HG03571 (cell line): ENCODE results near the gene NOXA1.
"Not testable (repeated sequence)": the region's sequence is repeated elsewhere in the genome, so short reads cannot be mapped to it uniquely, and the experiment has no call there.

Experiments
- ATAC-seq: cut with Tn5 transposase; IDR thresholded peaks from one replicate; pipeline ENCODE4 v1.9.1; 2021; ENCODE audit not compliant: unreplicated experiment

NOXA1 gene

DNA sequence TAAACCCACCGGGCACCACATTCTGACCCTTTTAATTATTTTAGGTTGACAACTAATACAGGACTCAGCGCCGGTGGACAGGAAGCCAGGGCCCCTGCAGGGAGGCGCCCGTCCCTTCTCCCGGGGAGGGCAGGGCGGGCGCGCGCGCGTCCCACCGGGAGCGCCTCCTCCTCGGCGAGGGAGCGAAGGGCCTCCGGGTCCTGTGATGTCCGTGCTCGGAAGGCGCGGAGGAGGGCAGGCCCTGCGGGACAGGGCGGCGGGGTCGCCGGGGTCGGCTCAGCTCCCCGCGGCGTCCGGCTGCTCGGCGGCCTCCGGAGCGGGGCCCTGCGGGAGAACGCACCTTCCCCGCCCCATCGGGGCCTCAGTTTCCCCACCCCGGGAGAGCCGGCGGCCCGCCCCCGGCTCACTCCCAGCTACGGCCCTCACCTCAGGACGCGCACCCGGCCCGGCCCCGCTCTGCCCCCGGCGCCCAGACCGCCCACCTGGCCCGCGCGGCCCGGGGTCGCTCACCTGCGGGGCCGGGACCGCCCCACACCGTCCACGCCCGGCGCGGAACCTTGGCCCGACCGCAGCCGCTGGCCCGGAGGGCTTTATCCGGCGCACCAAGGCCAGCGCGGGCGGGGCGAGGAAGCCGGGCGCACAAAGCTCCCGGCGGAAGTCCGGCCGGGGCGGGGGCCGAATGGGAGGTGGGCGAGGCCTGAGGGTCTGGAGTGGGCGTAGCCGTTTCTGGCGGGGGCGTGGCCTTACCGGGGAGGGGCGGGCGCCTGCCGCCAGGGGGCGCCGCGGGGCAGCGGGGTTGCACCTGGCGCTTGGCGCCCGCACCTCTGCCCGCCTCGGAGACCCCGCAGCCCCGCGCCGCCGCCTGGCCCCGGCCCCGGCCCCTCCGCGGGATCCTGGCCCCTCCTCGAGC, at the start of gene NOXA1, which contains the start of gene EXD3:
NOXA1 (plus strand) TSS at position 790 of the 910 bp plus-strand sequence. CDS start 137 bp downstream, outside the sequence.
EXD3 (minus strand) TSS at position 559 of the 910 bp plus-strand sequence. CDS start 27,805 bp downstream, outside the sequence.
- peak; percentile 78 for ATAC-seq

DNA sequence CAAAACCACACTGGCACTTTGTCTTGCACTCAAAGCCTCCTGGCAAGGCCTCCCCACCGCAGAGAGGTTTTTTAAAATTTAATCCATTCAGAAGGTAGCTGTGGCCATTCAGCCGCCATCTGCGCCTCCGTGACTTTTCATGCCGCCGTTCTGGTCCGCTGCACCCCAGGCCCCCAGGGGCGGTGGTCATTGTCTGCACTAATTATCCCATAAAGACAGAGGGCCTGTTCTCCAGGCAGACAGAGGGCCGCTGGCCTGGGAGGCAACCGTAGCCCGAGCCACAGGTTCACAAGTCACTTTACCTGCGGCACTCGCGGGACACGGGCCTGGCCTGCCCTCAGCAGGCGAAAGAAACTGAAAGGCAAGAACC, 49.6 kb upstream of the NOXA1 start:
- no peak for ATAC-seq

DNA sequence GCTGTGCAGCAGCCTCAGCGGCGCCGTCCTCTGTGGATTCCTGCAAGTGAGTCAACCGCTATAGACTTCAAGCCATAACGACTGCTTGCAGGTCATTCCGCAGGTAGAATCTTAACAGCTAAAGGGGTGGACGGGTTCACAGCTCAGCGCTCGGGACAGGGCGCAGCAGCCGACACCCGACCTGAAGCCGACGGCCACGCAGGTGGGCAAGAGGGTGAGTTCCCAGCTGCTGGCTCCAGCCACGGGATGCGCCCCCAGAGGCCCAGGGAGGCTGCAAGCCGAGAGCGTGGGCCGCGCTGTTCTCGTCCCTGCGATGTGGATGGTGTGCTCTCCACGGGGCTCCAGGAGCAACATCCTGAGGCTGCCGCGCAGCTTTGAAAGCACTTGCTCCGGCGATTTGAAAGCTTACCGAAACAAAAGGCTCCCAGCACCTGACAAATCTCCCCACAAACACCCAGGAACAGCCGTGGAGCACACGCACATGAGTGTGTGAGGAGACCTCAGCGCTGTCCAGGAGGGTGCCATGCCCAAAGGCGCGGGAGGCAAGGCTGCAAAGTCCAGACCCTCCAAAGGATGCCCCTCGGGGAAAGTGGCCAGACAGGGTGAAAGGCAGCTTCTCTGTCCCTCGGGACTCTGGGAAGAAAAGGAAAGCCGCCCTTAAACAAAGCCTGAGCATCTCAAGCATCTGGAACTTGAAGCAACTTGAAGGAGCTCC, 48.9 kb upstream of the NOXA1 start:
- ATAC-seq = no peak

DNA sequence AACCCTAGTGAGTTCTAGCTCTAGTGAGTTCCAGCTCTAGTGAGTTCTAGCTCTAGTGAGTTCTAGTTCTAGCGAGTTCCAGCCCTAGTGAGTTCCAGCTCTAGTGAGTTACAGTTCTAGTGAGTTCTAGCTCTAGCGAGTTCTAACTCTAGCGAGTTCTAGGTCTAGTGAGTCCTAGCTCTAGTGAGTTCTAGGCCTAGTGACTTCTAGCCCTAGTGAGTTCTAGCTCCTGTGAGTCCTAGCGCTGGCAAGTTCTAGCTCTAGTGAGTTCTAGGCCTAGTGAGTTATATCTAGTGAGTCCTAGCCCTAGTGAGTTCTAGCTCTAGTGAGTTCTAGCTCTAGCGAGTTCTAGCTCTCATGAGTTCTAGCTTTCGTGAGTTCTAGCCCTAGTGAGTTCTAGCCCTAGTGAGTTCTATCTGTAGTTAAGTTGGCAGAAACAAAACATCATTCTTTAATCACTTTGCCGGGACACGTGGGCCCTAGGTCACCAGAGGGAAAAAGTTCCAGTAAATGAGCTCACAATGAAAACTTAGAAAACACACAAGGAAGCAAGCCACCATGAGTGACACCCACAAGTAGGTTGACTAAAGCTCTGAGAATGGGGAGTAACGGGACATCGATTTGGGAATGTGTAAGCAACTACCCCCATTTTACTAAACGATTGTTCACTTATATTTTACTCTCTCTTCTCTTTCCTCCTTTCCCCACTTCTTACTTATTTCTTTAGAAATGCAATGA, 47.7 kb upstream of the NOXA1 start:
- no peak for ATAC-seq

DNA sequence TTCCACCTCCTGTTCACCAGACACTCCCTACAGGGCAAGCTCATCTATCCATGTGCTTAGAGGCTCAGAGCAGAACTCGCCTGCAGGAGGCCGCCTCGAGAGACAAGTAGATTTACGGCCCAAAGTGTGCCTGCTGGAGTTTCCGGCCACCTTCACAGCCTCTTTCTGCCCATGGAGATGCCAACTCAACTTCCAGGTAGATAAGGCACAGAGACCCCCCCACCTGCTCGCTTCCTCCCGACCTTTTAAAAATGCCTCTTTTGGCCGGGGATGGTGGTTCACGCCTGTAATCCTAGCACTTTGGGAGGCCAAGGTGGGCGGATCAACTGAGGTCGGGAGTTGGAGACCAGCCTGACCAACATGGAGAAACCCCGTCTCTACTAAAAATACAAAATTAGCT, 46.8 kb upstream of the NOXA1 start:
- ATAC-seq = no peak

- not testable (repeated sequence) for ATAC-seq
Observed at GRCh38 chr9:137378688-137379410, 44.3 kb upstream of the NOXA1 start.

GRCh38 chr9:137379761-137380161, 43.4 kb upstream of the NOXA1 start:
- no peak for ATAC-seq

DNA sequence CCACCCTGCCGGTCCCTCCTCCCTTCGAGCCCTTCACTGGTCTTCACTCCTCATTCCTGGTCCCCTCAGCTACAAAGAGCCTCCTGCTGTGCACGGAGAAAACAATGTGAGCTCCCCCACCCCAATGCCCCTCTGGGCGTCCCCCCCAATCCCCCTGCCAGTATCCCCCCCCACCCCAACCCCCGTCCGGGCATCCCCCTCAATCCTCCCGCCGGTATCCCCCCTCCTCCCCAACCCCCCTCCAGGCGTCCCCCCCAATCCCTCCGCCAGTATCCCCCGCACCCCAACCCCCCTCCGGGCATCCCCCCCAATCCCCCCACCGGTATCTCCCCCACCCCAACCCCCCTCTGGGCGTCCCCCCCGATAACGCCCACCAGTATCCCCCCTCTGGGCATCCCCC, 43.0 kb upstream of the NOXA1 start:
- no peak for ATAC-seq

DNA sequence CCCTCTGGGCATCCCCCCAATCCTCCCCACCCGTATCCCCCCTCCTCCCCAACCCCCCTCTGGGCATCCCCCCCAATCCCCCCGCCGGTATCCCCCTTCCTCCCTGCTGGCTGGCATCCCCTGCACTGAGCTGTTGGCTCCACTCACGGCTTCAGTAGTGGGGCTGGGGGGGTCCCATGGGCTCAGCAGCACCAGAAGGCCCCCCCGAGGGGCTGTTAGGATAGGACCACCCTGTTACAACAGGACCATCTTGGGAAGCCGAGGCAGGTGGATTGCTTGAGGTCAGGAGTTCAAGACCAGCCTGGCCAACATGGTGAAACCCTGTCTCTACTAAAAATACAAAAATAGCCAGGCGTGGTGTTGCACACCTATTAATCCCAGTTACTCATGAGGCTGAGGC, 42.6 kb upstream of the NOXA1 start:
- no peak for ATAC-seq

GRCh38 chr9:137381501-137382443, 41.4 kb upstream of the NOXA1 start:
- no peak for ATAC-seq

DNA sequence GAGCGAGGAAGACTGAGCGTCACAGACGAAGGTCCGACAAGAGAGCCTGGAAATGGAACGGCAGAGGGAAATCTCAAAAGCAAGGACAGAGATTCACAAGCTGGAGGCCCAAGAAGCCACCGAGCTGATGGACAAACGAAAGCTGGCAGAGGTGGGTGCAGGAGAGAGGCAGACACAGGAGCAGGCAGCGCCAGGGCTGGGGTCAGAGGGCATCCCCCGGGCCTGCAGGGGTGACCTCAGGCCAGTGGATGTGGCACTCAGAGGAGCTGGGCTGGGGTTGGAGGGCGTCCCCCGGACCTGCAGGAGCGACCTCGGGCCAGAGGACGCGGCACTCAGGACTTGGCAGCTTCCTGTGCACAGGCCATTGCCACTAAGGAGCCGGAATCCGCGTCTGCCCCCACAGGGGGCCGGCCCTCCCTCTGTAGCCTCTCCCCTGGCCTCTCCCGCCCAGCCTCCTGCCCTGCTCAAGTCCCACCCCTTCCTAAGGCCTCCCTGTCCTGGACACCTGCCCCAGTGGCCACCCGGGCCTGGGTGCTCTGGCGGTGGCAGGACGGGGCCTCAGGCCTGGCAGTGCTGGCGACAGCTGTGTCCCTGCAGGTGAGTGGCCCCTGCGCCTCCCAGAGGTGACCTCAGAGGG, 40.6 kb upstream of the NOXA1 start:
- no peak for ATAC-seq

DNA sequence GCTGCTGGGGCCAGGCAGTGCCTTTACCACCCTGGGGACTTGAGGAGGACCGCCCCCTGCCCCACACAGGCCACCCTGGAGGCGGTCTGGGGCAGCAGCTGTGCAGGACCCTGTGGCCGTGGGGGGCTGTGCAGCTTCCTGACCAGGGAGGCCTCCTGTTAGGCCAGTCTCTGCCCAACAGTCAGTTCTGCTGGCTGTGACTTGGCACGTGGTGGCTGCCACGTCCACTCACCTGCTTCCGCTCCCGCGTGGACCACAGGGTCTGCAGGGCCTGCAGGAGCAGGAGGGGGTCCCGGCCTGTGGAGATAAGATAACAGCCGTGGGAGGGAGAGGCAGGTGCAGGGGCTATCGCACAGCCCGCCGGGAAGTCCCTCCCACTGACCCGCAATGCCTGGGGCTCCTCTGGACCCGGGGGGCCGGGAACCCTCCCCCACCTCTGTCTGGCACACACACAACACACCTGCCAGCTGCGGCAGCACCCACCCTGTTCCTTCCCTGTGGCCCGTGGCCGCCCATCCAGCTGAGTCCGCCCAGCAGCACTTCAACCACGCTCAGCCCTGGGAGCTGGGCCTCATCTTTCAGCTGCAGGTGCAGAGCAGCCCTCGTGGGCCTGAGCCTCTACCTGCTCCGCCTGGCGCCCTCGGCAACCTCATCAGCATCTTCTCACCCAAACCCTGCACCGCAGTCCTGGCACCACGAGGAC, 40.0 kb upstream of the NOXA1 start:
- no peak for ATAC-seq

GRCh38 chr9:137383784-137384756, 39.1 kb upstream of the NOXA1 start:
- ATAC-seq = no peak

DNA sequence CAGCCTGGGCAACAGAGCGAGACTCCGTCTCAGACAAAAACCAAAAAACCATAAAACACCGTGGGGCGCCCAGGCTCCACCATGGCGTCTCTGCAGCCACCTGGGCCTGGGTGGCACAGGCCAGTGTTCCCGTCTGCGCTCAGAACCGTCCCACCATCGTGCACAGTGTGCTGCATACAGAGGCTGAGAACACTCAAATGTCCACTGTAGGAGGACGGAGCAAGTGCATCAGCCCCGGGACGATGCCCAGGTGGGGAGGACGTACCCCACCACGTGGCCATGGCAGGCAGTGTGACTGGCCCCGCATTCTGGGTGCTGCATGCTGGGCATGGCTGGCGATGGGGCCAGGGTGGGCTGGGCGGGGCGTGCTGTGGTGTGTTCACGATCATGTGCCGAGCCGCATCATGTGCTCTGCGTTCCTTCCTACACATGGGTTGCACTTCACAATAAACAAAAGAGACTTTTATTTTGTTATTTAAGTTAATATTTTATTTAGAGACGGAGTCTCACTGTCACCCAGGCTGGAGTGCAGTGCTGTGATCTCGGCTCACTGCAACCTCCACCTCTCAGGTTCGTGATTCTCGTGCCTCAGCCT, 38.0 kb upstream of the NOXA1 start:
- no peak for ATAC-seq

GRCh38 chr9:137386507-137387113, 36.6 kb upstream of the NOXA1 start:
- ATAC-seq = not testable (repeated sequence)

DNA sequence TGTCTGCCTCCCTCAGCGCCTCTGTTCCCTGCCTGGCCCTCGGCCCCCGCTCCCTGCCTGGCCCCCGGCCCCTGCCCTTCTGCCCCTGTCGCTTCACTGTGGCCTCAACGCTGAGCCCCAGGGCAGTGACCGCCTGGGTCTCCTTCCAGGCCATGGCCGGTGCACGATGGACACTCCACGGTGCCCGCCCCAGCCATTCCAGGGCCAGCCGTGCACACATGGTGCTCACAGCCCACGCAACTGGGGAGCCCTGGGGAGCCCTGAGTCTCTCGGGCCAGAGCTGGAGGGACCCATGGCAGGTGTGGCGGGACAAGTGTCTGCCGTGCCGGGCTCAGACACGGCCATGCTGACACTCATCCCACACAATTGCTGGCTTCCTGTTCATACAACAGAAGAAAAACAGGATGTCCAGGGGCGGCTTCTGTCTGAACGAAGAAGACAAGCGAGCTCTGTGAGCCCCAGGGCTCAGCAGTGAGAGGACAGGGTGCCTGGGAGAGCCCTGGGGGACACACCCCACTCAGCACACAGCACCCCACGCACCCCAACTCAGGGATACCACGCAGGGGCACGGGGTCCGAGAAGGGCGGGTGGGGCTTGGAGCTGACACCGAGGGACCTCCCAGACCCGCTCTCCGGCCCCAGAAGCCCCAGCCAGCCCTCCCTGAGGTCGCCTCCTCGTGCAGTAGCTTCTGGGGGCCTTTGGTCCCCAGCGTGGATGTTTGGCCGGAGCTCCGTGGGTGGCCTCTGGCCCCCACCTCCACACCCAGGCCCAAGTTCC, 35.9 kb upstream of the NOXA1 start:
- no peak for ATAC-seq
